HG02678 (cell line): Measurements from ENCODE around the gene FKBP1C.

ENCODE experiments used
- ATAC-seq: cut with Tn5 transposase; IDR thresholded peaks from one replicate; pipeline ENCODE4 v1.9.1; 2021; ENCODE audit warnings: mild to moderate bottlenecking, moderate library complexity; ENCODE audit not compliant: unreplicated experiment

FKBP1C gene

GRCh38 chr6:63259153-63259552 lies 47.9 kb downstream of the FKBP1C start:
- no peak for ATAC-seq

GRCh38 chr6:63261820-63262219 lies 50.6 kb downstream of the FKBP1C start:
- no peak for ATAC-seq
